H1 (cell line): ENCODE data around the gene FREM1.

Source experiments
- EP300 ChIP-seq, 2 experiments: IDR thresholded peaks; 1 replicate in 1 of 2; 2 replicates in 1 of 2; pipeline ENCODE4 v1.6.1; 2011 to 2012; ENCODE audit warnings: low read depth in 2 of 2, low read length in 2 of 2, mild to moderate bottlenecking in 2 of 2, borderline replicate concordance in 1 of 2, inconsistent platforms in 1 of 2, moderate library complexity in 1 of 2
- HDAC2 ChIP-seq, 2 experiments: fragments of 300-600 bp in 1 of 2; sonication (generic) in 1 of 2; IDR thresholded peaks; 2 replicates each; pipeline ENCODE4 v1.6.1; 2011 to 2012; ENCODE audit warnings: low read depth in 2 of 2, low read length in 2 of 2, mild to moderate bottlenecking in 2 of 2, moderate library complexity in 2 of 2, borderline replicate concordance in 1 of 2, inconsistent platforms in 1 of 2
- RFX5 ChIP-seq: IDR thresholded peaks from 2 replicates; pipeline ENCODE4 v1.6.1; 2011; ENCODE audit warnings: low read depth, low read length, improper control_type of control experiment, borderline replicate concordance
- TBP ChIP-seq: IDR thresholded peaks from 2 replicates; pipeline ENCODE4 v1.6.1; 2011; ENCODE audit warnings: low read depth, low read length, improper control_type of control experiment
- TCF12 ChIP-seq: IDR thresholded peaks from 2 replicates; pipeline ENCODE4 v1.6.1; 2011; ENCODE audit warnings: low read depth, mild to moderate bottlenecking, low read length
- YY1 ChIP-seq: IDR thresholded peaks from 2 replicates; pipeline ENCODE4 v1.6.1; 2011; ENCODE audit warnings: low read depth, mild to moderate bottlenecking, low read length
- TF ChIP-seq, protein P1 (sequence below): IDR thresholded peaks from 2 replicates; pipeline ENCODE4 v1.6.1; 2012; ENCODE audit warnings: inconsistent platforms

DNA sequence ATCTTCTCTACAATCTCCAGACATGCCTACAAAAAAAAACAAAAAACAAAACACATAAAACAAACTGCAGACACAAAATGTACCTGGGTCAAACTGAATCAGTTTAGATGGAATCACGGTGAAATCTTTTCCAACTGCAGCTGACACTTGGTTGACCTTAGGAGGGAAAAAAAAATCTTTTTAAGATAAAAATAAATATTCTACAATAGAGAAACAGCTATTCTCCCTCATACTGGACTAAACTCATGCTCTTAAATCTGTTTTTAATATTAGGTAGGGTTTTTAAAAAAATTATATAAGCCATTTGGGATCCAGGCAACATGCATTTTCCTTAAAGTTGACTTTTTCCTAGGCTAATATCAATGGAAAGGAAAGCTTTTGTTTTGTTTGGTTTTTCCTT is 153.9 kb downstream of the FREM1 start:
- TF ChIP-seq EP300 (IDR thresholded peaks at IDR 0.05; ENCODE audit: borderline replicate concordance in 1 of 2, low read depth in 2 of 2, low read length in 2 of 2) (no peak), TCF12 (no peak), YY1 (no peak), HDAC2 (IDR thresholded peaks at IDR 0.05; ENCODE audit: borderline replicate concordance in 1 of 2, low read depth in 2 of 2, low read length in 2 of 2) (no peak), TBP (no peak), RFX5 (no peak)
- TF ChIP-seq, protein P1, sequence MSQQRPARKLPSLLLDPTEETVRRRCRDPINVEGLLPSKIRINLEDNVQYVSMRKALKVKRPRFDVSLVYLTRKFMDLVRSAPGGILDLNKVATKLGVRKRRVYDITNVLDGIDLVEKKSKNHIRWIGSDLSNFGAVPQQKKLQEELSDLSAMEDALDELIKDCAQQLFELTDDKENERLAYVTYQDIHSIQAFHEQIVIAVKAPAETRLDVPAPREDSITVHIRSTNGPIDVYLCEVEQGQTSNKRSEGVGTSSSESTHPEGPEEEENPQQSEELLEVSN, result no peak
